H9 (cell line): ENCODE results near the gene CABP7. TPM values are rescaled to one million over a fixed set of nuclear protein-coding genes. Genes with fewer than 3 reads are reported as not detected.
A peak's percentile ranks its signal among the peaks of the same experiment; 100 is the strongest.

Experiments
- DNase-seq: peaks from one replicate; pipeline ENCODE4 v3.0.0-alpha.2; 2017
- H2AFZ ChIP-seq: one replicate; pipeline ENCODE4 v1.6.1; 2013; ENCODE audit warnings: mild to moderate bottlenecking, low read length, control low read depth, moderate library complexity
- H2AK5ac ChIP-seq: 2 replicates; pipeline ENCODE4 v1.6.1; 2013; ENCODE audit warnings: low read length, control low read depth, mixed read lengths; ENCODE audit not compliant: insufficient read length
- H2BK120ac ChIP-seq: one replicate; pipeline ENCODE4 v1.6.1; 2013; ENCODE audit warnings: low read depth, mild to moderate bottlenecking, low read length, control low read depth, inconsistent platforms; ENCODE audit not compliant: poor library complexity, severe bottlenecking
- H2BK12ac ChIP-seq: 2 replicates; pipeline ENCODE4 v1.6.1; 2013; ENCODE audit warnings: low read length, control low read depth, mixed read lengths, low read depth; ENCODE audit not compliant: insufficient read length
- H2BK15ac ChIP-seq: 2 replicates; pipeline ENCODE4 v1.6.1; 2013; ENCODE audit warnings: low read depth, low read length, control low read depth
- H2BK20ac ChIP-seq: one replicate; pipeline ENCODE4 v1.6.1; 2013; ENCODE audit warnings: low read depth, mild to moderate bottlenecking, low read length, control low read depth, inconsistent platforms; ENCODE audit not compliant: poor library complexity, severe bottlenecking
- H2BK5ac ChIP-seq: 2 replicates; pipeline ENCODE4 v1.6.1; 2013; ENCODE audit warnings: low read length, control low read depth, mixed read lengths; ENCODE audit not compliant: insufficient read length
- H3K14ac ChIP-seq: 2 replicates; pipeline ENCODE4 v1.6.1; 2013; ENCODE audit warnings: low read length, control low read depth; ENCODE audit not compliant: insufficient read depth
- H3K18ac ChIP-seq: 2 replicates; pipeline ENCODE4 v1.6.1; 2013; ENCODE audit warnings: low read depth, mild to moderate bottlenecking, mixed read lengths, low read length, control low read depth; ENCODE audit not compliant: insufficient read length
- H3K23ac ChIP-seq: 2 replicates; pipeline ENCODE4 v1.6.1; 2013; ENCODE audit warnings: low read length, control low read depth, mixed read lengths, low read depth; ENCODE audit not compliant: insufficient read length
- H3K23me2 ChIP-seq: 2 replicates; pipeline ENCODE4 v1.6.1; 2013; ENCODE audit warnings: low read depth, mild to moderate bottlenecking, mixed read lengths, low read length, control low read depth; ENCODE audit not compliant: insufficient read length, poor library complexity, severe bottlenecking
- H3K27ac ChIP-seq: 2 replicates; pipeline ENCODE4 v1.5.1; 2013; ENCODE audit warnings: low read length, control low read depth, mixed read lengths, low read depth; ENCODE audit not compliant: insufficient read length
- H3K27me3 ChIP-seq: 2 replicates; pipeline ENCODE4 v1.6.1; 2013; ENCODE audit warnings: low read length, control low read depth, inconsistent platforms; ENCODE audit not compliant: insufficient read depth
- H3K4ac ChIP-seq: 2 replicates; pipeline ENCODE4 v1.6.1; 2013; ENCODE audit warnings: low read depth, mild to moderate bottlenecking, control low read depth, inconsistent platforms, low read length, moderate library complexity
- H3K4me1 ChIP-seq: 2 replicates; pipeline ENCODE4 v1.6.1; 2013; ENCODE audit warnings: low read length, control low read depth, inconsistent platforms; ENCODE audit not compliant: insufficient read depth
- H3K4me2 ChIP-seq: 2 replicates; pipeline ENCODE4 v1.6.1; 2013; ENCODE audit warnings: low read length, control low read depth, mixed read lengths; ENCODE audit not compliant: insufficient read length, insufficient read depth
- H3K56ac ChIP-seq: 2 replicates; pipeline ENCODE4 v1.6.1; 2013; ENCODE audit warnings: low read depth, mild to moderate bottlenecking, mixed read lengths, low read length, control low read depth; ENCODE audit not compliant: insufficient read length
- H3K79me1 ChIP-seq: 2 replicates; pipeline ENCODE4 v1.6.1; 2013; ENCODE audit warnings: low read depth, mild to moderate bottlenecking, moderate library complexity, low read length, control low read depth, inconsistent platforms; ENCODE audit not compliant: insufficient read depth, poor library complexity, severe bottlenecking
- H3K79me2 ChIP-seq: 2 replicates; pipeline ENCODE4 v1.6.1; 2013; ENCODE audit warnings: low read length, control low read depth, inconsistent platforms; ENCODE audit not compliant: insufficient read depth
- H3K9ac ChIP-seq: 2 replicates; pipeline ENCODE4 v1.6.1; 2013; ENCODE audit warnings: low read length, control low read depth, mixed read lengths; ENCODE audit not compliant: insufficient read length; ENCODE audit errors: extremely low read depth
- H3K9me3 ChIP-seq: one replicate; pipeline ENCODE4 v1.6.1; 2013; ENCODE audit warnings: low read depth, low read length, inconsistent platforms; ENCODE audit not compliant: control insufficient read depth
- H3T11ph ChIP-seq: one replicate; pipeline ENCODE4 v1.6.1; 2013; ENCODE audit warnings: mild to moderate bottlenecking, low read length, control low read depth, inconsistent platforms
- H4K20me1 ChIP-seq: one replicate; pipeline ENCODE4 v1.6.1; 2013; ENCODE audit not compliant: control insufficient read depth, insufficient read length, insufficient read depth
- H4K5ac ChIP-seq: 2 replicates; pipeline ENCODE4 v1.6.1; 2013; ENCODE audit warnings: low read depth, mild to moderate bottlenecking, mixed read lengths, low read length, control low read depth; ENCODE audit not compliant: insufficient read length
- H4K8ac ChIP-seq: replicated peaks from 2 replicates; pipeline ENCODE4 v1.6.1; 2013; ENCODE audit warnings: low read length, control low read depth, mixed read lengths, low read depth; ENCODE audit not compliant: insufficient read length
- H4K91ac ChIP-seq: 2 replicates; pipeline ENCODE4 v1.6.1; 2013; ENCODE audit warnings: low read depth, mild to moderate bottlenecking, moderate library complexity, mixed read lengths, low read length, control low read depth; ENCODE audit not compliant: insufficient read length
- H3K27ac Mint-ChIP-seq, 3 experiments: 2 replicates in 2 of 3; 3 replicates in 1 of 3; pipeline ENCODE4 v1.8.0; 2020 to 2021; ENCODE audit warnings: mixed read lengths in 3 of 3, mild to moderate bottlenecking in 1 of 3, moderate library complexity in 1 of 3
- H3K27me3 Mint-ChIP-seq: 2 replicates; pipeline ENCODE4 v1.8.0; 2021; ENCODE audit warnings: low read depth, mild to moderate bottlenecking, moderate library complexity, mixed read lengths
- H3K36me3 Mint-ChIP-seq, 3 experiments: 2 replicates in 2 of 3; 3 replicates in 1 of 3; pipeline ENCODE4 v1.8.0; 2020 to 2021; ENCODE audit warnings: low read depth in 3 of 3, mixed read lengths in 3 of 3; ENCODE audit not compliant: insufficient read depth in 1 of 3
- H3K4me1 Mint-ChIP-seq, 2 experiments: 2 replicates each; pipeline ENCODE4 v1.8.0; 2020; ENCODE audit warnings: mixed read lengths in 2 of 2
- H3K4me3 Mint-ChIP-seq, 2 experiments: 2 replicates in 1 of 2; 3 replicates in 1 of 2; pipeline ENCODE4 v1.8.0; 2020 to 2021; ENCODE audit warnings: mild to moderate bottlenecking in 2 of 2, mixed read lengths in 2 of 2, moderate library complexity in 1 of 2
- H3K9me3 Mint-ChIP-seq, 2 experiments: 2 replicates in 1 of 2; 3 replicates in 1 of 2; pipeline ENCODE4 v1.8.0; 2020; ENCODE audit warnings: mild to moderate bottlenecking in 2 of 2, mixed read lengths in 2 of 2, moderate library complexity in 1 of 2
- CTCF ChIP-seq: fragments of 200-600 bp; sonication (generic); conservative IDR thresholded peaks from 3 replicates; pipeline ENCODE4 v1.8.0; 2021; ENCODE audit warnings: antibody characterized with exemption, mild to moderate bottlenecking
- WGBS: extraction: QIAGEN DNeasy Blood & Tissue Kit; methylation state at CpG from one replicate; pipeline ENCODE4 v1.1.7; 2013; ENCODE audit warnings: missing lambda C conversion rate, low lambda C conversion rate, mixed read lengths; ENCODE audit not compliant: insufficient read length; ENCODE audit errors: extremely low coverage; 5-methylcytosine and 5-hydroxymethylcytosine counted together
- total RNA-seq: library from RNA; stranded (reverse); gene quantifications from 2 replicates; pipeline ENCODE4 v1.2.1, GENCODE V29; 2021

The CABP7 gene
- total RNA-seq, 1 experiment from 2014 or later, result 0.83 TPM

- peaks cover 15 to 17% of the 10 kb centered on the region in 2 experiments for H3K4me1 Mint-ChIP-seq
- H3K4me3 Mint-ChIP-seq, result peak within 1 kb of the TSS; percentile 100
- Histone ChIP-seq H3K18ac (peak within 1 kb of the TSS; percentile 98), H3K4me1 (peaks cover 2% of the 10 kb centered on the region; the same call in 1 of the 2 replicates), H2BK120ac (no peak within 1 kb of the TSS), H3K79me2 (peaks cover 7% of the 10 kb centered on the region; the same call in 1 of the 2 replicates), H3K4ac (no peak within 1 kb of the TSS), H3K4me2 (peak within 1 kb of the TSS; percentile 90), H3K56ac (peak within 1 kb of the TSS; percentile 42), H2AFZ (peak within 1 kb of the TSS; percentile 94), H3T11ph (no peak within 1 kb of the TSS), H3K27me3 (no peaks in the 10 kb centered on the region), H3K9me3 (no peaks in the 10 kb centered on the region), H2BK5ac (peak within 1 kb of the TSS; percentile 33), H2BK20ac (no peak within 1 kb of the TSS), H2AK5ac (no peak within 1 kb of the TSS), H3K27ac (no peak within 1 kb of the TSS), H3K79me1 (no peaks in the 10 kb centered on the region), H4K91ac (no peak within 1 kb of the TSS), H4K20me1 (no peaks in the 10 kb centered on the region), H2BK12ac (no peak within 1 kb of the TSS), H4K5ac (peak within 1 kb of the TSS; percentile 81), H3K23ac (no peak within 1 kb of the TSS), H4K8ac (no peak within 1 kb of the TSS), H3K14ac (peak within 1 kb of the TSS; percentile 96), H3K23me2 (peaks cover 13% of the 10 kb centered on the region), H3K9ac (peak within 1 kb of the TSS; percentile 100), H2BK15ac (no peak within 1 kb of the TSS)
- peaks cover 12 to 29% (median 24%) of the 10 kb centered on the region in 3 experiments; a peak in 6 of 7 replicates for H3K36me3 Mint-ChIP-seq
- peak; percentile 98 for DNase-seq
- WGBS, result no CpG with 5 or more reads among the region's 32 CpGs
- H3K9me3 Mint-ChIP-seq, result no peaks in the 10 kb centered on the region
- TF ChIP-seq CTCF, result no peak
- H3K27ac Mint-ChIP-seq, result peak within 1 kb of the TSS; percentile 98 to 100 (median 99)
- H3K27me3 Mint-ChIP-seq, result no peaks in the 10 kb centered on the region
Observed at GRCh38 chr22:29766632-29767170, 46.9 kb downstream of the CABP7 start, which contains the start of gene ZMAT5. Gene ZMAT5 (minus strand): TSS chr22:29767007. CDS start chr22:29748544, 18,463 bp downstream.
